Ectodermal cell (in vitro differentiated cells): ENCODE data around the gene WDR54.
"Not testable (repeated sequence)": the region's sequence is repeated elsewhere in the genome, so short reads cannot be mapped to it uniquely, and the experiment has no call there.

Experiments used
- H3K27ac ChIP-seq: 2 replicates; pipeline ENCODE4 v1.7.0; 2013; ENCODE audit warnings: mild to moderate bottlenecking, low read depth, low read length; ENCODE audit not compliant: insufficient read depth, poor library complexity, severe bottlenecking
- H3K27me3 ChIP-seq: 2 replicates; pipeline ENCODE4 v1.7.0; 2013; ENCODE audit warnings: mild to moderate bottlenecking, low read length; ENCODE audit not compliant: insufficient read depth, control insufficient read depth, poor library complexity, severe bottlenecking
- H3K36me3 ChIP-seq: one replicate; pipeline ENCODE4 v1.7.0; 2013; ENCODE audit warnings: low read length; ENCODE audit not compliant: control insufficient read depth, insufficient read depth
- H3K4me1 ChIP-seq: one replicate; pipeline ENCODE4 v1.7.0; 2013; ENCODE audit warnings: low read length; ENCODE audit not compliant: control insufficient read depth, insufficient read depth
- H3K4me3 ChIP-seq: 2 replicates; pipeline ENCODE4 v1.7.0; 2013; ENCODE audit warnings: low read depth, low read length, control low read depth; ENCODE audit not compliant: insufficient read depth
- H3K9me3 ChIP-seq: 2 replicates; pipeline ENCODE4 v1.7.0; 2013; ENCODE audit warnings: mild to moderate bottlenecking, low read length, moderate library complexity; ENCODE audit not compliant: control insufficient read depth
- WGBS, 2 experiments: methylation state at CpG; one replicate each; pipeline ENCODE4 v1.1.7; 2013; ENCODE audit warnings: missing lambda C conversion rate in 2 of 2; 5-methylcytosine and 5-hydroxymethylcytosine counted together

Gene WDR54

DNA sequence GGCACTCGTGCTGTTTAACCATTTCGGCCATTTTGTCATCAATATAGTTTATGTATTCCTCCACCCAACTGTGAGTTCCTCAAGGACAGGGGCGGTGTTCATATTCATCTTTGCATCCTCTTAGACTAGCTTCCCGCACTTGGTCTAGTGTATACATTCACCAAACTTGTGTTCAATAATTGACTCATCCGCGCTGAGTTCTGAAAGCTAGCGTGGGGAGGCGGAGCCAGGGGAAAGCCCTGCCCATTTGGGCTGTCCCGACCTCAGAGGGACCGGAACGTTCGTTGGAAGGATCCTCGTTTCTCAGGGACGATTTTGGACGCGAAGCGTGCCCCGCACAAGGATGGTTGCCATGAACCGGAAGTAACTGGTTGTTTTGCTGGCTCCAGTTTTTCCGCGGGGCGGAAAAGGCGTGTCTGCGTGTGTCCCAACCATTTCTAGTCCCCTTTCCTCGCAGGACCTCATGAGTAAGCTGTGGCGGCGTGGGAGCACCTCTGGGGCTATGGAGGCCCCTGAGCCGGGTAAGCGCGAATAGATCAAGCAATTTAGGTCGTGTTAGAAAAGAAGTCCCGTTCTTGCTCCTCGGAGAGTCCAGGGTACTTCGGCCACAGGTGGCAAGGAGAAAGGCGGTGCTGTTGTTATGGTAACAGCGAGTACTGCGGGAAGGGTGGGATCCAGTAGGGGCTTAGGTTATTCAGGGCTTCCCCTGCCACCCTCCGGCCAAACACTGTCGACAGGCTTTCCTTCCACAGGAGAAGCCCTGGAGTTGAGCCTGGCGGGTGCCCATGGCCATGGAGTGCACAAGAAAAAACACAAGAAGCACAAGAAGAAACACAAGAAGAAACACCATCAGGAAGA, 33.4 kb downstream of the WDR54 start, which contains the start of gene INO80B:
TSS of gene INO80B (plus strand) at position 434 of the 858 bp plus-strand sequence. CDS start at position 464, 30 bp downstream.
- peak within 1 kb of the TSS; percentile 78 for H3K4me3 ChIP-seq
- no peaks in the 10 kb centered on the region for H3K9me3 ChIP-seq
- WGBS, 2 experiments, result 5% methylated on average over 40 of the region's 40 CpGs
- H3K27me3 ChIP-seq, result no peaks in the 10 kb centered on the region
- H3K36me3 ChIP-seq, result no peaks in the 10 kb centered on the region
- H3K4me1 ChIP-seq, result peaks cover 12% of the 10 kb centered on the region
- no peak within 1 kb of the TSS for H3K27ac ChIP-seq

GRCh38 chr2:74457129-74457548, 35.6 kb downstream of the WDR54 start:
- Histone ChIP-seq H3K4me1 (peaks cover 12% of the 10 kb centered on the region), H3K27ac (peak overlapping the region; percentile 94), H3K27me3 (no peaks in the 10 kb centered on the region), H3K4me3 (peak overlapping the region; percentile 75), H3K9me3 (no peaks in the 10 kb centered on the region), H3K36me3 (peaks cover 4% of the 10 kb centered on the region)
- WGBS, 2 experiments, result 1 to 2% methylated on average over 27 of the region's 27 CpGs

DNA sequence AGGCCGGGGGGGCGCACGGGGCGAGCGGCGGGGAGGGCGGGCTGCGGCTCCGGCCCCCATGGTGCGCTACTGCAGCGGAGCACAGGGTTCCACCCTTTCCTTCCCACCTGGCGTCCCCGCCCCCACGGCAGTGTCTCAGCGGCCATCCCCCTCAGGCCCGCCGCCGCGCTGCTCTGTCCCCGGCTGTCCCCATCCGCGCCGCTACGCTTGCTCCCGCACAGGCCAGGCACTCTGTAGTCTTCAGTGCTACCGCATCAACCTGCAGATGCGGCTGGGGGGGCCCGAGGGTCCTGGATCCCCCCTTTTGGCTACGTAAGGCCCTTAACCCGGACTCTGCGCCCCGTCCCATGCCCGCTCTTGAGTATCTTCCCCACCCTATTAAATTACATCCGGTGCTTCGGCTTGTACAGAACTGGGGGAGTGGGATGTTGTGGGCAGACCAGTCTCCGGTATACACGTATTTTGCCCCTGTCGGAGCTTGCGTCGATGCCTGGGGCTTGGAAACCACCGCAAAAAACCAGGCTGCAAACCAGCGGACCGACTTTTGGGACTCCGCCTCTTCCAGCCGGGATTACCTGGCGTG, 36.1 kb downstream of the WDR54 start:
- Histone ChIP-seq H3K4me3 (peak overlapping the region; percentile 75), H3K4me1 (peaks cover 12% of the 10 kb centered on the region), H3K9me3 (no peaks in the 10 kb centered on the region), H3K36me3 (peaks cover 8% of the 10 kb centered on the region), H3K27ac (peak overlapping the region; percentile 94), H3K27me3 (no peaks in the 10 kb centered on the region)
- WGBS, 2 experiments, result 0% methylated on average over 45 to 46 of the region's 46 CpGs

- WGBS, 2 experiments, result 0% methylated on average over 38 of the region's 38 CpGs
- H3K27me3 ChIP-seq, result no peaks in the 10 kb centered on the region
- H3K4me3 ChIP-seq, result peak within 1 kb of the TSS; percentile 96
- H3K9me3 ChIP-seq, result no peaks in the 10 kb centered on the region
- peaks cover 8% of the 10 kb centered on the region for H3K36me3 ChIP-seq
- peaks cover 12% of the 10 kb centered on the region for H3K4me1 ChIP-seq
- peak within 1 kb of the TSS; percentile 94 for H3K27ac ChIP-seq
These were observed 36.8 kb downstream of the WDR54 start, which contains the start of gene WBP1 for GRCh38 chr2:74458132-74458937. WBP1 (plus strand) TSS chr2:74458438; CDS start chr2:74458603, 165 bp downstream.

DNA sequence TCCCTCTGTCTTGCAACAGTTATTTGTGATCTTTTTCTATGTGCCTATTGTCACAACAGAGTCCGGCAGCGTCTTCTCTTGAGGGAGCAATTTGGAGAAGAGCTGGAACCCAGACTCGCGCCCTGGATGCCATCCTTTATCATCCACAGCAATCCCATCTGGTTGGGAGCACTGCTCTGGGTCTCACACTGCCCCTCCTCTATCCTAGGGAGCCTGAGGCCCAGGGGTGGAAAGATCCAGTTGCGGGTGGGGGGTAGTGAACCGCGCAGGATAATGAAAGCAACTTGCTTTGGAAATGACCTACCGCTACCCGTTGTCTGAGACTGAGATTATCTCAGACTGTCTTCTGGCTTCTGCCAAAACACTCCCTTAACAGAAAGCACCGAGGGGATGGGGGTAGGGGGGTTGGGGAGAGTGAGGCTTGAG, 37.4 kb downstream of the WDR54 start:
- no peaks in the 10 kb centered on the region for H3K9me3 ChIP-seq
- H3K27me3 ChIP-seq, result no peaks in the 10 kb centered on the region
- peak overlapping the region; percentile 96 for H3K4me3 ChIP-seq
- H3K27ac ChIP-seq, result no peak overlapping the region
- H3K36me3 ChIP-seq, result peaks cover 8% of the 10 kb centered on the region
- H3K4me1 ChIP-seq, result peaks cover 12% of the 10 kb centered on the region
- WGBS, 2 experiments, result 3 to 14% methylated on average over 9 to 10 of the region's 10 CpGs

DNA sequence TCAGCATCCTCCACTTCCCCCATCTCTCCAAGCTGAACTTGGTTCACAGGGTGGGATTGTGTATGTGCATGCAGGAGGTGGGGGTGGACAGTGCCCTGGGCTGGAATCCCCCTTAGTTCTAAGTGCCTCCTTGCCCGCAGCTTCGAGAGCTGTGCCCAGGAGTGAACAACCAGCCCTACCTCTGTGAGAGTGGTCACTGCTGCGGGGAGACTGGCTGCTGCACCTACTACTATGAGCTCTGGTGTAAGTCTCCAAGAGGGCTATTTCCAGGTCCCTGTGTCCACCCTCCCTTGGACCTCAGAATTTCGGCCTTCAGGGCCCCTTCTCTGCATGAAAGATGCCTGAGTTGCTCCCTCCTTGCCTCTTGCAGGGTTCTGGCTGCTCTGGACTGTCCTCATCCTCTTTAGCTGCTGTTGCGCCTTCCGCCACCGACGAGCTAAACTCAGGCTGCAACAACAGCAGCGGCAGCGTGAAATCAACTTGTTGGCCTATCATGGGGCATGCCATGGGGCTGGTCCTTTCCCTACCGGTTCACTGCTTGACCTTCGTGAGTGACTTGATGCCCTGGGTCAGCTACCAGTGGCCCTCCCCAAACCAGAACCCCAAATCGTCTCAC, 38.1 kb downstream of the WDR54 start:
- not testable (repeated sequence) for H3K27ac ChIP-seq, H3K27me3 ChIP-seq, H3K36me3 ChIP-seq, H3K9me3 ChIP-seq
- H3K4me1 ChIP-seq, result peaks cover 17% of the 10 kb centered on the region
- 88 to 91% methylated on average over 13 of the region's 13 CpGs for WGBS, 2 experiments
- peak overlapping the region; percentile 96 for H3K4me3 ChIP-seq

- H3K36me3 ChIP-seq, H3K4me3 ChIP-seq: not testable (repeated sequence)
- 94 to 96% methylated on average over 10 of the region's 10 CpGs for WGBS, 2 experiments
These were observed 38.7 kb downstream of the WDR54 start for GRCh38 chr2:74460187-74460586.

DNA sequence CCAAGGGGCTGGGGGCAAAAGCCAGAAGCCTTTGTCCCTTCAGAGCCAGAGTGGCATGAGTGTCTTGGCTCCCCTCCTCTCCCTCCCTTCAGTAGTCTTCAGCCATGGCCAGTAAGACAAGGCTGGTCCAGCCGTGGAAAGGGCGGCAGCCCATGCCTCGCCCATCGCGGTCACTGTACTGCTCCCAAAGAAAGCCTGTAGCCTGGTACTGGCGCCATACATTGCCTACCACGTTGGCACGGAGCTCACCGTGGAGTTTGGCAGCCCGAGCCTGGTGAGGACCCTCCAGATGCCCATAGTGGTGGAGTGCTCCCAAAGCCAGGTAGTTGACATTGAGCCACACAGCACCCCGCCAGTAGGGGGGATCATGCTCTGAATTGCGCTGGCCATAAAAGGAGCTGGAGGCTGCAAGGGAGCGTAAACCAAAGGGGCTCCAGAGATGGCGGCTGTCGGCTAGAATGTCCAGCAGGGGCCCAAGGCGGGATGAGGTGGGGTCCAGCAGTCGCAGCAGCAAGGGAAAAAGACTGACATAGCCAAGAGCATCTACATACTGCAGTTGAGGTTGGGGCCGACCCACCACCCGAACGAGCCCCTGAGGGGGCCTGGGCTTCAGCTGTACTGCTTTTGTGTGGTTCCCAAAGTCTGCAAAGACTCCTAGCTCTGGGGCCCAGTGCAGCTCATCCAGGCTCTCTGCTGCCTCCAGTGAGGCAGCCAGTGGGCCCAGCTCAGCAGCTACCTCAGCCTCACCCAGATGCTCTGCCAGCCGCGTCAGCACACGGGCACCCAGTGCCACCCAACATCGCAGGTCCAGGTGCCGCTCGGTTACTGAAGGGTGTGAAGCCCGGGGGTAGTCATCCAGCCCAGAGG, 39.9 kb downstream of the WDR54 start:
- no peak overlapping the region for H3K27ac ChIP-seq
- H3K9me3 ChIP-seq, result no peaks in the 10 kb centered on the region
- no peaks in the 10 kb centered on the region for H3K27me3 ChIP-seq
- 95 to 96% methylated on average over 27 of the region's 27 CpGs for WGBS, 2 experiments
- peaks cover 12% of the 10 kb centered on the region for H3K4me1 ChIP-seq
- no peak overlapping the region for H3K4me3 ChIP-seq
- H3K36me3 ChIP-seq, result peaks cover 8% of the 10 kb centered on the region

More at GRCh38 chr2:74460187-74460586, 38.7 kb downstream of the WDR54 start:
- peaks cover 17% of the 10 kb centered on the region for H3K4me1 ChIP-seq
- H3K9me3 ChIP-seq, H3K27me3 ChIP-seq, H3K27ac ChIP-seq: not testable (repeated sequence)
